VCaP (cell line): ENCODE measurements around the gene FHIT.

ENCODE experiments used
- H3K27ac ChIP-seq: fragments of 450-650 bp; 2 replicates; pipeline ENCODE4 v1.5.1; 2017
- TF ChIP-seq, protein P1 (sequence below): fragments of 450-650 bp; conservative IDR thresholded peaks from 2 replicates; pipeline ENCODE4 v1.5.1; 2017; ENCODE audit warnings: mild to moderate bottlenecking, moderate library complexity

FHIT gene

DNA sequence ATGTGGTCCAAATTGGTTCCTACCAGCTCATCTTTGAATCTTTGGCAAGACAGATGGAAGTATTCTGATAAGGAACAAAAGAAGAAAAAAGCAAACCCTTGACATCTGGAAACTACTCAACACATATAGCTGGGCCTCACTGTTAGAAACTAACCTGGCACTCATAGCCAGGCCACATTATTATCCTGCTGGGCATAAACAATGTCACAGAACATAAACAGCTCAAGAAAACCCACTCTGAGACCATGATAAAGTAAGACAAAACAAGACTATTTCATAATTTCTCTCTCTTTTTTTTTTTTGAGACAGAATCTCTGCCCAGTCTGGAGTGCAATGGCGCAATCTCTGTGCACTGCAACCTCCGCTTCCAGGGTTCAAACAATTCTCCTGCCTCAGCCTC, 1093.2 kb downstream of the FHIT start:
- TF ChIP-seq, protein P1, sequence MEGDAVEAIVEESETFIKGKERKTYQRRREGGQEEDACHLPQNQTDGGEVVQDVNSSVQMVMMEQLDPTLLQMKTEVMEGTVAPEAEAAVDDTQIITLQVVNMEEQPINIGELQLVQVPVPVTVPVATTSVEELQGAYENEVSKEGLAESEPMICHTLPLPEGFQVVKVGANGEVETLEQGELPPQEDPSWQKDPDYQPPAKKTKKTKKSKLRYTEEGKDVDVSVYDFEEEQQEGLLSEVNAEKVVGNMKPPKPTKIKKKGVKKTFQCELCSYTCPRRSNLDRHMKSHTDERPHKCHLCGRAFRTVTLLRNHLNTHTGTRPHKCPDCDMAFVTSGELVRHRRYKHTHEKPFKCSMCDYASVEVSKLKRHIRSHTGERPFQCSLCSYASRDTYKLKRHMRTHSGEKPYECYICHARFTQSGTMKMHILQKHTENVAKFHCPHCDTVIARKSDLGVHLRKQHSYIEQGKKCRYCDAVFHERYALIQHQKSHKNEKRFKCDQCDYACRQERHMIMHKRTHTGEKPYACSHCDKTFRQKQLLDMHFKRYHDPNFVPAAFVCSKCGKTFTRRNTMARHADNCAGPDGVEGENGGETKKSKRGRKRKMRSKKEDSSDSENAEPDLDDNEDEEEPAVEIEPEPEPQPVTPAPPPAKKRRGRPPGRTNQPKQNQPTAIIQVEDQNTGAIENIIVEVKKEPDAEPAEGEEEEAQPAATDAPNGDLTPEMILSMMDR = no peak
- no peak overlapping the region for H3K27ac ChIP-seq

DNA sequence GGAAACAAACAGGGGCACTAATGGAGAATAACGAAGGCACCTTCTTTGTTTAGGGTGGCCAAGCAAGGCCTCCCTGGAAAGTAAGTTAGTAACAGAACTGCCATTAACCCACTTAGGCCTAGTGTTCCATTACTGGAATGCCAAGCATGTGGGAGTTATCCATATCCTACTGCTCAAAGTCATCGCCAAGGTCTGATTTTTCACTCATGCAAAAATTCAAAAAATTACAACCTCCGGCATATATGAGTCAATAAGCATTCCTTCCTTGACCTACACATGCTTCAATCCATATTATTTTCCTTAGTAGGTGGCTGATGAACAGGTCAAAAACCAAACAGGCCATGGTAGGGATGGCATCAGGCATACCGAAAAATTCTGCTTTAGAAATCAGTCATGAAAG, 1097.2 kb downstream of the FHIT start:
- TF ChIP-seq, protein P1 = no peak

DNA sequence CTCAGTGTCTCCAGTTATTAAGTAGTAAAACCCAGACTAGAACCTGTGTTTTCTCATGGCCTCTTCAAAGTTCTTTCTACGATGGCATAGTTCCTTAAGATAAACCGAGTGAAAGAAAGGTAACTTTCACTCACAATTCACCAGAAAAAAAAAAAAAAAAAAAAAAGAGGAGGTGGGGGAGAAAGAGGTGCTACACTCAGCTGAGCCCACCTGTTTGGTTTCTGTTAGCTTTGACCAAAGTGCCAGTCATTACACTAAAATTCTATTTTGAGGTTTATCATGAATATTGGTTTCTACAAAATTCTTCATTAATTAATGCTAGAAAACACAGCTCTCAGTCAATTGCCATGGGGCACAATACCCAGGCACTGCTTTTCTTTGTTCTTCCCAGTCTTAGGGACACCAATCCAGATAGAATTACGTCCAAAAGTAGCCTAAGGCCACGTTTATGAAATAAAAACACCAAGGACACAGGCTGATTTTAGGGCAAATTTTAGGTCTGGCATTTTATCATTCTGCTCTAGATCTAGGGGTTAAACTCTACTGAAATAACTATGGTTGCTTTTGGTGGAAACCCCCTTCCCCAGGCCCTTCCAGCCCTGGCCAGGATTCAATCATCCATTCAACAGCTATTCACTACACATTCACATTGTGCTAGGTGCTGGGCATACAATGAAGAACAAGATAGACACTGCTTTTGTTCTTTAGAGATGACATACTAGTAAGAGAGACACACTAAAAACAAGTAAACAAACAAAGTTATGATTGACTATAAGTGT, 1097.8 kb downstream of the FHIT start:
- TF ChIP-seq, protein P1 = no peak

More for the DNA sequence above, 1097.2 kb downstream of the FHIT start:
- no peak overlapping the region for H3K27ac ChIP-seq

DNA sequence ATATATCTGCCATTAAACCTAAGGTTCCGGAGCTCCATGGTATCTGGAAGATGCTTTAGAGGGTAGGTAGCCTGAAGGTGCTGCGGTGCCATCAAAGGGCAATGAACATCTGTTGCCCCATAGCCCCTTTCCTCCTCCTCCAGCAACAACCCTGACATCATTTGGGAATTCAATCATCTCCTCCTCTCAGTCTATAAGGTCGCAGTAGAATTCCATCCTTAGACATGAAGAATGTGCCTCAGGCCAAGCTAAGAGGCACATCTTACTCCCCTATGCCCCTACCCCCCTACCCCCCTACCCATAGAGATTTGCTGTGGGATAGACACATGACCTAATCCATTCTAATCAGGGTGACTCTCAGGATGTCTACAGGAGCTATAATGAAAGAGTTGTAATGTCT, 1101.8 kb downstream of the FHIT start:
- no peak overlapping the region for H3K27ac ChIP-seq
- TF ChIP-seq, protein P1 = no peak

More for the DNA sequence above, 1097.8 kb downstream of the FHIT start:
- H3K27ac ChIP-seq = no peak overlapping the region

DNA sequence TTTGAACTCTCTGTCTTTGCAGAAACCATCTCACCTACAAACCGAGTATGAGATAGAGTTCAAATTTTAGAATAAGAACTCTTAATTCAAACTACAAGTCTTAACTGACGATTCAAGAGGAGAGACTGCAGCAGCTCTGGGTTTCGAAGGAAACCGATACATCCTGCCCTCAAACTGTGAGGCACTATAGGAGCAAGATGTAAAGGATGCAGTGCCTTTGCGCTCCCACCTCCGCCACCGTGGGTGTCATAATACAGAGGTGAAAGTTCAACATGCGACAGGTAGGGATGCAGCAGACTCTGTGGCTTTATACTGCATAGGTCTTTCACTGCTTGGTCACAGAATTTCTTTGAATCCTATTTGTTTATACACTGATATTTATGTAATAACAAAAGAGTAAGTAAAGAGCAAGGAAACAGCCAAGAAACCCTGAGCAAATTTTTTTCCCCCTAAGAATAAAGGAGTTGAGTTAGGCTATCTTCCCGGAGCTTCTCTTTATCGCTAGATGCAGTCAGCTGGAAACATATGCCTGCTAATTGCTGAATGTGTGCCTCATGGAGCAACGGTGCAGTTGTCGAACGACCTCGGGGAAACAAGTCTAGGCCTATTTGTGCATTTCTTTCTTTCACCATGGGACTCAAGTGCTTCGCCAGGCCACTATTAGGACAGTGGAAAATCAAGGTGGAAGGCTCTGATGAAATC, 1103.9 kb downstream of the FHIT start:
- TF ChIP-seq, protein P1 = no peak
- H3K27ac ChIP-seq = no peak overlapping the region

DNA sequence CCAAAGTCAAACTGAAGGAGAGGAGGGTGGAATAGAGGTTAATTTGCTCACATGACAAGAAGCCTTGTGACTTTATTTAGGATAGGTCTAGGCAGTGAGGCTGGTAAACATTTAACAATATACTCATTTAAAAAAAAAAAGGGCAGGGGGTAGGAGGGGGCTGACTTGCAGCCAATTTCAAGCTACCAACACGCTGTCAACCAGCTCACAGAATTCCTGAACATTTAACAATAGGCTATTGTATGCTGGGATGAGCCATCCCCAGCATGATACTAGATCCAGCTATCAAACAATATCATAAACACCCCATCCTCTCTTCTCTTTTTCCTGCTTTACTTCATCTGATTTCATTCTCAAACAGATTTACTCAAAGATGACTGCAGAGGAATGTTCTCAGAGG, 1105.1 kb downstream of the FHIT start:
- TF ChIP-seq, protein P1 = no peak
- no peak overlapping the region for H3K27ac ChIP-seq

DNA sequence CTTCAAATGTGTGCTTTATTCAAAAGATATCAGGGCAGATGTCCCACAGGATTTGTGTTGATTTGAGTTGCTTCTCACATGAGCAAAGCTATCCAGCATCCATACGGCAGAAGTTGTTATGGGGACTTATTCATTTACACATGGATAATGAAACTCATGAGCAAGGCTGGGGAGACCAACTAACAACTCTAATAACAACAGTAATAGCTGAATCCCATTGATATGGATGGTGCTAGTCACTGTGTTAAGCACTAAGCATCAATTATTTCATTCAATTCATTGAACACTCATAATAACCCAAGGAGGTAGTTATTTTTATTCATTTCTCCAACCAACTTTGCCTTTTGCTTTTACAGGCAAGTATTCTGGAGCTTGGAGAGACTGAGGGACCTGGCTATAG, 1107.2 kb downstream of the FHIT start:
- TF ChIP-seq, protein P1 = no peak

More for the DNA sequence above, 1107.2 kb downstream of the FHIT start:
- H3K27ac ChIP-seq = no peak overlapping the region
